H7 (cell line): ENCODE measurements around the gene KRTAP2-1. TPM values are rescaled to one million over a fixed set of nuclear protein-coding genes. Genes with fewer than 3 reads are reported as not detected.
"Not testable (repeated sequence)": the region's sequence is repeated elsewhere in the genome, so short reads cannot be mapped to it uniquely, and the experiment has no call there.

ENCODE experiments used
- DNase-seq: peaks from one replicate; pipeline ENCODE4 v3.0.0; 2012
- H3K27me3 ChIP-seq: 2 replicates; pipeline ENCODE4 v1.6.0; 2011; ENCODE audit warnings: mild to moderate bottlenecking, low read length; ENCODE audit not compliant: control insufficient read depth, insufficient read depth
- H3K36me3 ChIP-seq: replicated peaks from 2 replicates; pipeline ENCODE4 v1.5.1; 2011; ENCODE audit warnings: low read length; ENCODE audit not compliant: control insufficient read depth, insufficient read depth
- H3K4me3 ChIP-seq: 2 replicates; pipeline ENCODE4 v1.5.1; 2011; ENCODE audit warnings: low read depth, mild to moderate bottlenecking, control low read depth, low read length, moderate library complexity; ENCODE audit not compliant: insufficient read depth
- total RNA-seq: library from RNA; depleted of rRNA; stranded (reverse); fragments of >200 nt; shearing (Covaris generic); gene quantifications from 2 replicates; pipeline ENCODE4 v1.2.3, GENCODE V29; 2014; rRNA removed

Gene KRTAP2-1, protein sequence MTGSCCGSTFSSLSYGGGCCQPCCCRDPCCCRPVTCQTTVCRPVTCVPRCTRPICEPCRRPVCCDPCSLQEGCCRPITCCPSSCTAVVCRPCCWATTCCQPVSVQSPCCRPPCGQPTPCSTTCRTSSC
- total RNA-seq: not detected in 2 replicates

GRCh38 chr17:41046735-41047465, at the start of gene KRTAP2-1:
TSS of gene KRTAP2-1 (minus strand) at chr17:41047316. CDS start at chr17:41047267, 49 bp downstream.
- H3K27me3 ChIP-seq, H3K36me3 ChIP-seq, DNase-seq, H3K4me3 ChIP-seq: not testable (repeated sequence)

DNA sequence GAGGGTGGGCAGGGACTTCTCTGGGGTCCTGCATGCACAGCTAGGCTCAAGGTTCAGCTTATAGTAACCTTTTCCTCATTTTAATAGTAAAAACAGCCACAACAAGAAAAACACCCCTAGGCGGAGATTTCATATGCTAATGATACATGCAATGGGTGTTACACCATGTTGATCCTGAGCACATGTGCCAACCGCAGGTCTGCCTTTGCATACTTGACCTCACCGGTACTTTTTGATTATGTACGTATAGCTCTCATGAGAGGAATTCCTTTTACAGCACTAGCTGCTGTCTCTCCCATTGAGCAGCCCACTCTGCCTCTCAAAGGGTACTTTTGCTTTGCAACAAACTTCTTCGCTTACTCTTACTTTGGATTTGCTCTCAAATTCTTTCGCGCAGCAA, 48.9 kb upstream of the KRTAP2-1 start:
- no peak for DNase-seq
- no peaks in the 10 kb centered on the region for H3K36me3 ChIP-seq
- no peaks in the 10 kb centered on the region for H3K27me3 ChIP-seq
- no peak overlapping the region for H3K4me3 ChIP-seq

GRCh38 chr17:41088760-41089352, 41.7 kb upstream of the KRTAP2-1 start:
- not testable (repeated sequence) for DNase-seq, H3K4me3 ChIP-seq, H3K27me3 ChIP-seq, H3K36me3 ChIP-seq

DNA sequence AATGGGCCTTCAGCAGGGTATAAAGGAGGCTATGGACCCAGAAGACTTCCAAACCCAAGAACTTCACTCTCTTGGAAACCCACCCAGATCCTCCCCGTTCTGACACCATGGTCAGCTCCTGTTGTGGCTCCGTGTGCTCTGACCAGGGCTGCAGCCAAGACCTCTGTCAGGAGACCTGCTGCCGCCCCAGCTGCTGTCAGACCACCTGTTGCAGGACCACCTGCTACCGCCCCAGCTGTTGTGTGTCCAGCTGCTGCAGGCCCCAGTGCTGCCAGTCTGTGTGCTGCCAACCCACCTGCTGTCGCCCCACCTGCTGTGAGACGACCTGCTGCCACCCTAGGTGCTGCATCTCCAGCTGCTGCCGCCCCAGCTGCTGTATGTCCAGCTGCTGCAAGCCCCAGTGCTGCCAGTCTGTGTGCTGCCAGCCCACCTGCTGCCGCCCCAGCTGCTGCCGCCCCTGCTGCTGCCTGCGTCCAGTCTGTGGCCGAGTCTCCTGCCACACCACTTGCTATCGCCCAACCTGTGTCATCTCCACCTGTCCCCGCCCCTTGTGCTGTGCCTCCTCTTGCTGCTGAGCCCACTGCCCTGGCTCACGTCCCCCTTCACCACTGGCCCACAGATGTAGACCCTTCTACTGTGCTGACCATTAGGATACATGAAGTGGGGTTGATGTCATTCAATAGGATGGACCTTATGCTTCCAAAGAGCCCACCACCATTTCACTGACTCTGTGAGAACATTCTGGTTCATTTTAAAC, 37.2 kb upstream of the KRTAP2-1 start, which contains the start of gene KRTAP4-7:
Gene KRTAP4-7 (plus strand): TSS at position 51 of the 757 bp plus-strand sequence. CDS start 57 bp downstream, at position 108.
- H3K36me3 ChIP-seq, H3K4me3 ChIP-seq, DNase-seq, H3K27me3 ChIP-seq: not testable (repeated sequence)

GRCh38 chr17:41083427-41083826, 36.3 kb upstream of the KRTAP2-1 start:
- H3K27me3 ChIP-seq, H3K4me3 ChIP-seq, H3K36me3 ChIP-seq, DNase-seq: not testable (repeated sequence)

DNA sequence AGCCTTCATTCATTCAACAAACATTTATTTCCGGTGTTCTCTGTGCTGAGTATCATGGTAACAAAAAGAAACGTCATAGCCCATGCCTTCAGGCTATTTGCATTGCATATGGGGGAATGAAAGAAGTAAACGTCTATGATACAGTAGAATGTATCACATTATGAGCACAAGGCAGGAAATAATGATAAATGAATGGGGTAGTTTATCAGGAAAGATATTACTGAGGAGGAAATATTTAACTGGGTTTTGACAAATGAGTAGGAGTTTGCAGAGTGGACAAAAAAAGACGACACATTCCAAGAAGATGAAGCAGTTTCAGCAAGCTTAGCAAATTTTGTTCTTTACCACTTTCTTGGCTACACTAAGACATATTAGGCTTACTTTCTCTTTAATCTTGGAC, 35.5 kb upstream of the KRTAP2-1 start:
- Histone ChIP-seq H3K4me3 (no peak overlapping the region), H3K36me3 (no peaks in the 10 kb centered on the region), H3K27me3 (no peaks in the 10 kb centered on the region)
- no peak for DNase-seq

GRCh38 chr17:41076788-41077187, 29.7 kb upstream of the KRTAP2-1 start:
- Histone ChIP-seq H3K27me3 (no peaks in the 10 kb centered on the region), H3K4me3 (no peak overlapping the region), H3K36me3 (no peaks in the 10 kb centered on the region)
- no peak for DNase-seq

DNA sequence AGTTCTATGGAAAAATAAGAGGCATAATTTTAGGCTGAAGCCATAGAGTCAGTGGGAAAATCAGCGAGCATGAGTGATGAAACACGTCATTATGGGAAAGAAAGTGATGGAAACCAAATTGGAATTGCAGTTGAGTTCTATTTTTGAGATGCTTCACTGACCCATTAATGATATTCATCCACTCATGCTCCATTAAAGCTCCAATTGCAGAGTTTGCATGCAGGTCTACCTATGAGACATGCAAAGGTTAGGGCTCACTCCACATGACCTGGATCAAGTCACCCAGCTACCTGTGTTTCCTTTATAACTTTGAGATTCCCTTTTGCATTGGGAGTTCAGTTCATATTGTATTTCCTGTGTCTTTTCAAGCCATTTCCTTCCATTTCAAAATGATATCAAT, 26.6 kb upstream of the KRTAP2-1 start:
- no peak for DNase-seq
- Histone ChIP-seq H3K36me3 (no peaks in the 10 kb centered on the region), H3K4me3 (no peak overlapping the region), H3K27me3 (no peaks in the 10 kb centered on the region)

DNA sequence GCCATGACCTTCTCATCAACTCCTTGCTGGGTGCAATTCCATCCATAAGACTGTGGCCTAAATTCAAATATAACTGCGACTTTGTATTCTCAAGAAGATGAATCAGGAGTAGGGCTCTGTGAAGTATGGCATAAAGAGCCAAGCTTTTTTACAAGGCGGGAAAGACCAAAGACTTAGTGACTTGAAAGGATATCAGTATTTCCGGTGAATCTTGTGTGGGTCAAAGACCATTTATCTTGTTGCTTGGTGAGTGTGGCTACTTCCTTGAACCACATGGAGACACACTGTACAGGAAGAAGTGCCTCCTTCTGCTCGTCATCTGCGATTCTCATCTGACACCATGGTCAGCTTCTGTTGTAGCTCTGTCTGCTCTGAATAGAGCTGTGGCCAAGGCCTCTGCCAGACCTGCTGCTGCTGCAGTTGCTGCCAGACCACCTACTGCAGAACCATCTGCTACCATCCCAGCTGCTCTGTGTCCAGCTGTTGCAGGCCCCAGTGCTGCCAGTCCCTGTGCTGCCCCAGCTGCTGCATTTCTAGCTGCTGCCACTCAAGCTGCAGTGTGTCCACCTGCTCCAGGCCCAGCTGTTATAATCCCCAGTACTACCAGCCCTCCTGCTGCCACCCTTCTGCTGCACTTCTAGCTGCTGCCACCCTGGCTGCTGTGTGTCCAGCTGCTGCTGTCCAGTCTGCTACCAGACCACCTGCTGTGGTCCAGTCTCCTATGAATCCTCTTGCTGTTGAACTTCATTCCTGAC, 24.7 kb upstream of the KRTAP2-1 start:
- Histone ChIP-seq H3K4me3 (no peak overlapping the region), H3K27me3 (no peaks in the 10 kb centered on the region), H3K36me3 (no peaks in the 10 kb centered on the region)
- no peak for DNase-seq

- DNase-seq: no peak
- Histone ChIP-seq H3K27me3 (no peaks in the 10 kb centered on the region), H3K4me3 (no peak overlapping the region), H3K36me3 (no peaks in the 10 kb centered on the region)
Observed at GRCh38 chr17:41069031-41069430, 21.9 kb upstream of the KRTAP2-1 start.

GRCh38 chr17:41067281-41067680, 20.2 kb upstream of the KRTAP2-1 start:
- no peak overlapping the region for H3K4me3 ChIP-seq
- H3K36me3 ChIP-seq: no peaks in the 10 kb centered on the region
- no peak for DNase-seq
- H3K27me3 ChIP-seq: no peaks in the 10 kb centered on the region

DNA sequence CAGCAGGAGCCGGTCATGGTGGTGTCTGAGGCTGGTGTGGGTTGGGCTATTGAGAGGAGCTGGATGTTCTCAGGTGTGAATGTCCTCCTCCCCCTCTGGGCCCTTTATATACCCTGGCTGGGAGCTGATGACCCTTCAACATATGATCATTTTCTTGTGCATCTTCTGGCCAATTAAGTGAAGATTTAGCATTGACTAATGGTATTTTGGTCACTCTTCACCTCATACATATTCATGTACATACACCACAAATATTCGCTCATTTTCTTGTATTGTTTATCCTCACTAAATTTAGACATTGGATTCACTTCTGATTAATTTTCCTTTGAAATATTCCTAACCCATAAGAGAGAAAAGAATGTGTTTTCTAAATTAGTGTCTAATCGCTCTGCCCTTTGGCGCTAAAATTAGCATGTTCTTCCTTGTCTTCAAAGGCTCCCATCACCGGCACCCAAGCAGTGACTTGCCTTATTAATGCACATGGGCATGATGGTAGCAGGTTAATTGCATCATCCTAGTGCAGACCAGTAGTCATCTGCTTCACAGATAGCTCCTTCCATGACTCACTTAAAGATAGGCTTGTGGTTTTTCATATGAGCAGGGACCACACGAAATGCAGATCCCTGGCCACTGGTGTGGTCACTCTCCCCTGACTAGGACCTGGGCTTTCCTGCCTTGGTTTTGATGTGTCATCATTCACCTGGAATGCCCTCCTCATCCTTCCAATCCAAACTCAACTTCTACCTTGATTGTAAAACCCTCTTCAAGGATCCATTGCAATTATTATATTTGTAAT, 18.9 kb upstream of the KRTAP2-1 start, which contains the start of gene KRTAP2-4:
Gene KRTAP2-4 (minus strand): TSS at position 51 of the 796 bp plus-strand sequence. CDS start 34 bp downstream, at position 17.
- DNase-seq: no peak
- H3K4me3 ChIP-seq: no peak within 1 kb of the TSS
- no peaks in the 10 kb centered on the region for H3K27me3 ChIP-seq
- no peaks in the 10 kb centered on the region for H3K36me3 ChIP-seq

DNA sequence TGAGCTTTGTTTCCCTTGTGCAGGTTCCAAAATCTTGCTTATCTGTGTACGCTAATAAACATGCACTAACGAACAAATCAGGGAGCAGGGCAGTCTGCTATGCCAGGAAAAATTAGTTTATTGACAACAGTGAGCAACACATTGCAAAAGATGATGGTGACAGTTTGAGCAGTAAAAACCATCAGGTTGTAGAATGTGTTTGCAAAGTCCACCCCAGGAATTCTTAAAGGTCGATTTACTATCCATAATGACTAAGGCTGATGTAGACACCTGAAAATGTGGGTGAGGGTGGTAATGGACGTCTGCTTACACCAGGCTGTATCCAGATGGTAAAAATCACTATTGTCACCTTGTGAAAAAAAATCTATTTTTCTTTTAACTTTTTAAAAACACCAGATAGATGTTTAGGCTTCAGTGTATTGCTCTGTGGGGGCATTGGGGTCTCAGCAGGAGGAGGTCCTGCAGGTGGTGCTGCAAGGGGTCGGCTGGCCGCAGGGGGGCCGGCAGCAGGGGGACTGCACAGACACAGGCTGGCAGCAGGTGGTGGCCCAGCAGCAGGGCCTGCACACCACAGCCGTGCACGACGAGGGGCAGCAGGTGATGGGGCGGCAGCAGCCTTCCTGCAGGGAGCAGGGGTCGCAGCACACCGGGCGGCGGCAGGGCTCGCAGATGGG, 18.0 kb upstream of the KRTAP2-1 start:
- H3K4me3 ChIP-seq, H3K27me3 ChIP-seq, H3K36me3 ChIP-seq, DNase-seq: not testable (repeated sequence)
